ENCODE results near the gene CES4A. TPM values are rescaled to one million over a fixed set of nuclear protein-coding genes. Genes with fewer than 3 reads are reported as not detected.
A peak's percentile ranks its signal among the peaks of the same experiment; 100 is the strongest.
"Not testable (repeated sequence)": the region's sequence is repeated elsewhere in the genome, so short reads cannot be mapped to it uniquely, and the experiment has no call there.

Gene CES4A
- total RNA-seq, 1 donor from 2014 or later = 30.1 TPM

DNA sequence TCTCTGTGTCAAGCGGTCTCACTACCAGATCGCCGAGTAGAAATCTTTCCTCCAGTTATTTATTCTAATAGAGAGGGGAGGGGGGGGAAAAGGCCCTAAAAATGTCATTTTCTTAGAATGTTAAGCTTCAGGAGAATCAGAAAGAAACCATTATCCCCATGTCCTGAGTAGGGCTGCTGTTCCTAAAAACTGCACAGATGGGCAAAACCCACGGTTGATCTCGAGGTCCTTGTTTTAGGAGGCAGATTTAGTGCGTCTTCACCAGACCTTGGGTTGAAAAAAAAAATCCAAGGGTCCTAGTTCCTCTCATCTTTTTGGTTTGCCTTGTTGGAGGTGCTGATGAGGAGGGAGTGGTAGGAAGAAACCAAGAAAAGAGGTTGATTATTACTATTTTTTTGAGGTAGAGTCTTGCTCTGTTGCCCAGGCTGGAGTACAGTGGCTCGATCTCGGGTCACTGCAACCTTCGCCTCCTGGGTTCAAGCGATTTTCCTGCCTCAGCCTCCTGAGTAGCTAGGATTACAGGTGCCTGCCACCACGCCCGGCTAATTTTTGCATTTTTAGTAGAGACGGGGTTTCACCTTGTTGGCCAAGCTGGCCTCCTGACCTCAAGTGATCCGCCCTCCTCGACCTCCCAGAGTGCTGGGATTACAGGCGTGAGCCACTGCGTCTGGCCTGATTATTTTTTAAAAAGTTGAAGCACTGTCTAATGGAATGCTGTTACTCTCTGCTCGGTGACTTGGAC is 42.0 kb downstream of the CES4A start:
- peaks cover 42% of the 10 kb centered on the region for H3K4me1 Mint-ChIP-seq (ENCODE audit: low read depth)
- DNase-seq (ENCODE audit: low spot score) = no peak
- peak overlapping the region; percentile 92 for H3K4me3 Mint-ChIP-seq (ENCODE audit: low read depth)
- no peaks in the 10 kb centered on the region for H3K27me3 Mint-ChIP-seq (ENCODE audit: low read depth)
- no peaks in the 10 kb centered on the region for H3K9me3 Mint-ChIP-seq
- peak overlapping the region; percentile 87 for H3K27ac Mint-ChIP-seq
- peaks cover 51% of the 10 kb centered on the region for H3K36me3 Mint-ChIP-seq (ENCODE audit: low read depth)
- intact Hi-C loops (cut with micrococcal nuclease) = no loop called here

DNA sequence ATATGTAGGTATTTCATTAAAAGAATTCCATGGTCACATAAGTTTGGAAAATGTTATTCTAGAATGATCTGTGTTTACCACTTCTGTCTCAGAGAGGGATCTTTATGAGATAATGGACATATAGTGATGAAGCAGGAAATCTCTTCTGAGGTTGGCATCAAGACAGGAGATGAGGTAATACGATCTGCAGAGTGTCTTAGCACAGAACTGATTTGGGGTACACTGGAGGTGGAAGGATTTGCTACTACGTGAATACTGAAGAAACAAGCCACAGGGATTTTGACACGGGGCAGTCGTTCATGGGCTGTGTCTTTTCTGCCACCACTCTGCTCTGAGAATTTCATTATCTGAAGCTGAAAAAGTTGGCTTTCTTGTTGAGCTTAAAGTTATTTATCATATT is 46.1 kb downstream of the CES4A start:
- no peak overlapping the region for H3K4me3 Mint-ChIP-seq (ENCODE audit: low read depth)

DNA sequence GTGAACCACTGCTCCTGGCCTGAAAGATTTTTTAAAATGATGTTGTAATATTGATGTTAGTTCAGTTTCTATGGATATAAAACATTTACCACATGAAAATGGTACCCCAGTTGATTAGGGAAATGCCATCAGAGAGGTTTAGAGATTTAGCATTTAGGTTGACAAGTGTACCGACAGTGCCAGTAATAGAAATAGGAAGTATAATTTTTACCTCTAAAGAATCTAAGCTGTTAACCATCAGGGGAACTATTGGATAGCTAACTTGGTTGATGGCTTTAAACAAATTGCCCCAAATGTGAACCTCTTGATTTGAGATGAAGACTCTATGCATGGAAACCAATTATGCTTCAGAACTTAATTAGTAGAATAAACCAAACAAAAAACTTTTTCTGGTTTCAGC is 47.0 kb downstream of the CES4A start:
- Mint-ChIP-seq H3K9me3 (no peaks in the 10 kb centered on the region), H3K4me3 (ENCODE audit: low read depth) (no peak overlapping the region), H3K27me3 (ENCODE audit: low read depth) (no peaks in the 10 kb centered on the region), H3K27ac (no peak overlapping the region), H3K4me1 (ENCODE audit: low read depth) (peaks cover 52% of the 10 kb centered on the region), H3K36me3 (ENCODE audit: low read depth) (peaks cover 84% of the 10 kb centered on the region)
- intact Hi-C loops (cut with micrococcal nuclease) = no loop called here
- DNase-seq (ENCODE audit: low spot score) = no peak

More for the DNA sequence above, 46.1 kb downstream of the CES4A start:
- Mint-ChIP-seq H3K27me3 (ENCODE audit: low read depth) (no peaks in the 10 kb centered on the region), H3K9me3 (no peaks in the 10 kb centered on the region), H3K36me3 (ENCODE audit: low read depth) (peaks cover 81% of the 10 kb centered on the region), H3K27ac (peak overlapping the region; percentile 15), H3K4me1 (ENCODE audit: low read depth) (peaks cover 50% of the 10 kb centered on the region)
- intact Hi-C loops (cut with micrococcal nuclease) = no loop called here
- DNase-seq (ENCODE audit: low spot score) = no peak

DNA sequence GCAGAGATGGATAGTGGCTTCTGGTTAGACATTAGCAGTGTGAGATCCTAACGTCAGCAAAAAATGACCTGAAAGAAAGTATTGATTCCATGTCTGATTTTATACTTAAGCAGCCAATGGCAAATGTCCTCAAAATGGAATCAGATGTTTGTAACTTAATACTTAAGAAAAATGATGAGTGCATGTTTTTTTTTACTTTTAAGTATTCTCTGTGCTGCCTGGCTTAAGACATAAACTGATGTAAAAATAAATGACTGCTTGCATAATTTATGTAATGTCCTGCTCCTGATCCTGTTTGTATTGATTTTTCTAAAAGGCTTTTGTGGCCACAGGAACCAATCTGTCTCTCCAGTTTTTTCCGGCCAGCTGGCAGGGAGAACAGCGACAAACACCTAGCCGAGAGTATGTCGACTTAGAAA is 47.9 kb downstream of the CES4A start:
- intact Hi-C loops (cut with micrococcal nuclease) = no loop called here
- H3K4me3 Mint-ChIP-seq (ENCODE audit: low read depth) = no peak overlapping the region
- H3K27me3 Mint-ChIP-seq (ENCODE audit: low read depth) = no peaks in the 10 kb centered on the region
- DNase-seq (ENCODE audit: low spot score) = no peak
- H3K4me1 Mint-ChIP-seq (ENCODE audit: low read depth) = peaks cover 57% of the 10 kb centered on the region
- H3K36me3 Mint-ChIP-seq (ENCODE audit: low read depth) = peaks cover 85% of the 10 kb centered on the region
- no peak overlapping the region for H3K27ac Mint-ChIP-seq
- no peaks in the 10 kb centered on the region for H3K9me3 Mint-ChIP-seq

DNA sequence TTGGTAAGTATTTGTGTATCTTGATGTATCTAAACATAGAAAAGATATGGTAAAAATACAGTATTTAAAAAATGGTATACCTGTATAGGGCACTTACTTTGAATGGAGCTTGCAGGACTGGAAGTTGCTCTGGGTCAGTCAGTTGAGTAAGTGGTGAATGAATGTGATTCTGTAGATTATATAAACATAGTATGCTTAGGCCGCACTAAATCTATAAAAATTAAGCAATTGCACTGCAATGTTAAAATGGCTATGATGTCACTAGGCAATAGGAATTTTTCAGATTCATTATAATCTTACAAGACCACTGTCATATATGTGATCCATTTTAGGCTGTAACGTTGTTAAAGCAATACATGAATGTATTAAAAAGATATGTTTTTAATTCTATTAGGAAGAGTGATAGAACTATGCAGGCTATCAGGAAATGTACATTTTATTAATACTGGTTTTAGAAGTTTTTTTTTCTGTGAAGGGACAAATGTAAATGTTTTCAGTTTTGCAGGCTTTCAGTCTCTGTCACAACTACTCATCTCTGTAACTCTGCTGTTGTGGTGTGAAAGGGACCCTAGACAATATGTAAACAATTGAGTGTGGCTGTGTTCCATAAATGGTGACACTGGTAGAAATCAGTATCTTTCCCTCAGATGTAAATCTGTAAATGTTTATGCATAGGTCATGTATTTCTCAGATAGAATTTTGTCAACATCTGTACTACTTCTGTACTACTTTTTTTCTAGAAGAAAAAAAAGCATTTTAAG is 51.1 kb downstream of the CES4A start:
- H3K36me3 Mint-ChIP-seq (ENCODE audit: low read depth) = peaks cover 72% of the 10 kb centered on the region
- H3K27me3 Mint-ChIP-seq (ENCODE audit: low read depth) = no peaks in the 10 kb centered on the region
- H3K4me1 Mint-ChIP-seq (ENCODE audit: low read depth) = peaks cover 53% of the 10 kb centered on the region
- DNase-seq (ENCODE audit: low spot score) = no peak
- no peak overlapping the region for H3K27ac Mint-ChIP-seq
- intact Hi-C loops (cut with micrococcal nuclease) = loop anchor here (2.0 kb wide), 1 partner anchor 15 kb away; no protein-coding TSS in a partner anchor
- no peak overlapping the region for H3K4me3 Mint-ChIP-seq (ENCODE audit: low read depth)
- no peaks in the 10 kb centered on the region for H3K9me3 Mint-ChIP-seq

DNA sequence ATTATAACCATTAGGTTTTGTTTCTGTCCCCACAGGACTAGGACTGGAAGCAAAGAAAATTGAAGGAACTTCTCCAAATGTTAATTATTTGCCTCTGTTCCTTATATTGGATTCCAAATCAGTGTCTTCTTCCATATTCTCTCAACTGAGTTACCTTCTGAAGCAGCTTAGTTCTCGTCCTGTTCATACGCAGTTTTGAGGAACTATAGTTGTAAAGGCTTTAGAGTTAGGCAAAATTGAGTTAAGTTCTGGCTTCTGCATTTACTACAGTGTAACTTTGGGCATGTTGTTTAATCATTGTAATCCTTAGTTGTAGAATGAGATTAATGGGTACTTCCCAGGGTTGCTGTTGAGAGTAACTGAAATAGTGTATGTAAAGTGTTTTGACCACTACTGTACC is 51.8 kb downstream of the CES4A start:
- intact Hi-C loops (cut with micrococcal nuclease) = no loop called here
- DNase-seq (ENCODE audit: low spot score) = no peak
- H3K36me3 Mint-ChIP-seq (ENCODE audit: low read depth) = peaks cover 67% of the 10 kb centered on the region
- no peaks in the 10 kb centered on the region for H3K27me3 Mint-ChIP-seq (ENCODE audit: low read depth)
- H3K27ac Mint-ChIP-seq = no peak overlapping the region
- H3K4me3 Mint-ChIP-seq (ENCODE audit: low read depth) = no peak overlapping the region
- peaks cover 49% of the 10 kb centered on the region for H3K4me1 Mint-ChIP-seq (ENCODE audit: low read depth)
- no peaks in the 10 kb centered on the region for H3K9me3 Mint-ChIP-seq

DNA sequence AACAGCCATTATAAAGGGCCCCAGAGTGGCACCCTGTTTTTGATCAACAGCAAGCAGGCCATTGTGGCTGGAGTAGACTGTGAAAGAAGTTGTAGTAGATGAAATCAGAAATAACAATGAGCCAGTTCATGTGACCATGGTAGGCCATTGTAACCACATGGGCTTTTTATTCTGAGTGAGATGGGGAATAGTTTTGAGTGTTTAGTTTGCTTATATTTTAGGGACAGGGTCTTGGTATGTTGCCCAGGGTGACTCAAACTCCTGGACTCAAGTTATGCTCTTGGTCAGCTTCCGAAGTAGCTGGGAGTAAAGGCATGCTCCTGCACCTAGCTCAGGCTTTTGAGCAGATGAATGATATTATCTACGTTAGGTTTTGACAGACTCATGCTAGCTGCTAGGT is 52.5 kb downstream of the CES4A start:
- H3K27me3 Mint-ChIP-seq (ENCODE audit: low read depth) = no peaks in the 10 kb centered on the region
- H3K9me3 Mint-ChIP-seq = no peaks in the 10 kb centered on the region
- intact Hi-C loops (cut with micrococcal nuclease) = no loop called here
- H3K4me3 Mint-ChIP-seq (ENCODE audit: low read depth) = no peak overlapping the region
- peaks cover 46% of the 10 kb centered on the region for H3K4me1 Mint-ChIP-seq (ENCODE audit: low read depth)
- no peak for DNase-seq (ENCODE audit: low spot score)
- peaks cover 67% of the 10 kb centered on the region for H3K36me3 Mint-ChIP-seq (ENCODE audit: low read depth)
- peak overlapping the region; percentile 19 for H3K27ac Mint-ChIP-seq

DNA sequence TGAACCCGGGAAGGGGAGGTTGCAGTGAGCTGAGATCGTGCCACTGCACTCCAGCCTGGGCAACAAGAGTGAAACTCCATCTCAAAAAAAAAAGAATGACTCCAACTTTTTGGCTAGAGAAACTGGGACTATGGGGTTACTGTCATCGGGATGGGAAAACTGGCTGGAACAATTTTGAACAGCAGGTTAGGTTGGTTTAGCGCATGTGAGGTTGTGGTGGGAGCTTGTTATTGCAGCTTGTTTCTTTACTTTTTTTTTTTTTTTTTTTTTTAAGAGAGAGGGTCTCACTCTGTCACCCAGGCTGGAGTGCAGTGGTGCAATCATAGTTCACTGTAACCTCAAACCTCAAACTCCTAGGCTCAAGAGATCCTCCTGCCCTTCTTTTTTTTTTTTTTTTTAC is 53.1 kb downstream of the CES4A start:
- intact Hi-C loops (cut with micrococcal nuclease); H3K9me3 Mint-ChIP-seq; H3K4me3 Mint-ChIP-seq (ENCODE audit: low read depth); DNase-seq (ENCODE audit: low spot score); H3K27me3 Mint-ChIP-seq (ENCODE audit: low read depth): not testable (repeated sequence)
- Mint-ChIP-seq H3K36me3 (ENCODE audit: low read depth) (peaks cover 65% of the 10 kb centered on the region), H3K27ac (peak overlapping the region; percentile 19), H3K4me1 (ENCODE audit: low read depth) (peaks cover 42% of the 10 kb centered on the region)

DNA sequence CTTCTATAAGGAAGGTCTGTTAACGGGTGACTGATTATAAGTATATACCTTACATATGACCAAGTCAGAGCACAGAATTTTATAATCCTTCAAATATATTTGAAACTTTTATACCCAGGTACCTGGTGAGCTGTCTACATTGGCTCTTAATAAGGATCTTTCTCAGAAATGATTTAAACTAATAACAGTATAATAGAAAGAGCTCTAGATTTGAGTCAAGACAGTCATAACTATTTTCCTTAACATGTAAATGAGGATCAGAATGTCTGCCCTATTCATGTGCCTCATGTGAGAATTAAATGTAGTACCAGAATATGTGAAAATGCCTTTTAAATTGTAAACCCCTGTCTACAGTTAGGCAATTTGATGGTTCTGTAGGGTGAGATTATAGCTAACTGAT is 55.0 kb downstream of the CES4A start:
- Mint-ChIP-seq H3K36me3 (ENCODE audit: low read depth) (peaks cover 69% of the 10 kb centered on the region), H3K4me1 (ENCODE audit: low read depth) (peaks cover 41% of the 10 kb centered on the region), H3K4me3 (ENCODE audit: low read depth) (no peak overlapping the region), H3K27ac (peak overlapping the region; percentile 28), H3K27me3 (ENCODE audit: low read depth) (no peaks in the 10 kb centered on the region), H3K9me3 (no peaks in the 10 kb centered on the region)
- DNase-seq (ENCODE audit: low spot score) = no peak
- intact Hi-C loops (cut with micrococcal nuclease) = no loop called here

DNA sequence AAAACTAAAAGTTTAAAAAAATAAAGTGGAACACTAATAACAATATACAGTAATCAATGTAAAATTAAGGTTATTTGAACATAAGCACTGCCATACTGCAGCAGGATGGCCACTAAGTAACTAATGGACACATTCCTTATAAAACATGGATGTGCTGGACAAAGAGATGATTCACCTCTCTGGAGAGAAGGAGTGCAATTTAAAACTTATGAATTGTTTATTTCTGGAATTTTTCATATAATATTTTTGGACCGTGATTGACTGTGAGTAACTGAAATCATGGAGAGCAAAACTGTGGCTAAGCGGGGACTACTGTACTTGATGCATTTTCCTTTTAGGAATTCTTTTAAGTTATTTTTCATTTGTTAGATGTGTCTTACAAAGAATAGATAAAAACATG is 62.4 kb downstream of the CES4A start:
- no peak overlapping the region for H3K27ac Mint-ChIP-seq
- intact Hi-C loops (cut with micrococcal nuclease) = loop anchor here (5.0 to 10.0 kb wide), 2 partner anchors 176 to 512 kb away; partner anchors contain the start of gene CTCF

DNA sequence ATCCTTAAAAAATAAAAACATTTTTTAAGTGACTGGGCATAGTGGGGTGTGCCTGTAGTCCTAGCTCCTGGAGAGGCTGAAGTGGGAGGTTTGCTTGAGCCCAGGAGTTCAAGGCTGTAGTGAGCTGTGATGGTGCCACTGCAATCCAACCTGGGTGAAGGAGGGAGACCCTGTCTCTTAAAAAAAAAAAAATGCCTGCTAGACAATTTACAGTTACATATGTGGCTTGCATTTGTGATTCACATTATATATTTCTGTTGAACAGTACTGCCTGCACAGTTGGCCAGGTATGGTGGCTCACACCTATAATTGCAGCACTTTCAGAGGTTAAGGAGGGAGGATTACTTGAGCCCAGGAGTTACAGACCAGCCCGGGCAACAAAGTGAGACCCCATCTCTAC is 64.0 kb downstream of the CES4A start:
- no peak for DNase-seq (ENCODE audit: low spot score)
- peak overlapping the region; percentile 89 for H3K27ac Mint-ChIP-seq
- H3K4me1 Mint-ChIP-seq (ENCODE audit: low read depth) = peaks cover 46% of the 10 kb centered on the region
- H3K9me3 Mint-ChIP-seq = no peaks in the 10 kb centered on the region
- H3K36me3 Mint-ChIP-seq (ENCODE audit: low read depth) = peaks cover 43% of the 10 kb centered on the region
- no peaks in the 10 kb centered on the region for H3K27me3 Mint-ChIP-seq (ENCODE audit: low read depth)
- peak overlapping the region; percentile 73 for H3K4me3 Mint-ChIP-seq (ENCODE audit: low read depth)
- intact Hi-C loops (cut with micrococcal nuclease) = loop anchor here (5.0 to 10.0 kb wide), 2 partner anchors 178 to 510 kb away; partner anchors contain the start of gene CTCF

More for the DNA sequence above, 62.4 kb downstream of the CES4A start:
- Mint-ChIP-seq H3K4me1 (ENCODE audit: low read depth) (peaks cover 42% of the 10 kb centered on the region), H3K4me3 (ENCODE audit: low read depth) (no peak overlapping the region), H3K36me3 (ENCODE audit: low read depth) (peaks cover 47% of the 10 kb centered on the region), H3K27me3 (ENCODE audit: low read depth) (no peaks in the 10 kb centered on the region), H3K9me3 (no peaks in the 10 kb centered on the region)
- no peak for DNase-seq (ENCODE audit: low spot score)

DNA sequence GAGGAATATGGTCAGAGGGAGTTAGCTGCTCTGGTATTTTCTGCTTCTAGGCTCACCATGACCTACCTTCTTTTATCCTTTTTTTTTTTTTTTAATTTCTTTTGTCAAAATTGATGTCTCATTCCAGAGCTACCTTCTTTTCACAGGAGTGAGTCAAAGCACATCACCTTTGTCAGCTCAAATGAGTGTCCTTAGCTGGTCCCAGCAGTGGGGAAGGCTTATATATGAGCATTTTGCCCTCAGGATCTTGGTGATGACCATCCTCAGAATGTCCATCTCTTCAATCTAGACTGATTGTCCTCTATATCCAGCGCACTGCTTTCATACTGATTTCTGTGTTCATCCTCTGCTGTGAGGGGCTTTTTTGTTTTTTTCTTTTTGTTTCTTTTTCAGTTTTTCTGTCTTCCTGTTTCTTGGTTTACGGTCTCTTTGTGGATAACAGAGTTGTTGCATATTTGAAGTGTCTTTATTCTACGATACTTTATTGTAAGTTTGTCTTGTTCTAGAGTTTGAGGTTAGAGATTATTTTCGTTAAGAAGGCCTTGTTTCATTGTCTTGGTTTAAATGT is 65.5 kb downstream of the CES4A start:
- Mint-ChIP-seq H3K4me3 (ENCODE audit: low read depth) (peak overlapping the region; percentile 73), H3K4me1 (ENCODE audit: low read depth) (peaks cover 55% of the 10 kb centered on the region)
- intact Hi-C loops (cut with micrococcal nuclease) = loop anchor here (2.0 to 10.0 kb wide), 3 partner anchors 15 to 508 kb away; partner anchors contain the start of gene CTCF

More for the DNA sequence above, 65.5 kb downstream of the CES4A start:
- Mint-ChIP-seq H3K27ac (peak overlapping the region; percentile 89), H3K9me3 (no peaks in the 10 kb centered on the region), H3K27me3 (ENCODE audit: low read depth) (no peaks in the 10 kb centered on the region), H3K36me3 (ENCODE audit: low read depth) (peaks cover 45% of the 10 kb centered on the region)
- no peak for DNase-seq (ENCODE audit: low spot score)

Measured in activated T-helper 2 cell treated with anti-CD3 and anti-CD28 coated beads, Interferon-gamma antibody, Interleukin-2, Interleukin-4, amounts not matched to agents 10 μg/mL and 5 μg/mL and 100 μg/mL, durations not matched to agents 14 hours and 24 hours and 36 hours (primary cell).